ENCODE results near the gene RNU1-2.
A peak's percentile ranks its signal among the peaks of the same experiment; 100 is the strongest.
"Not testable (repeated sequence)": the region's sequence is repeated elsewhere in the genome, so short reads cannot be mapped to it uniquely, and the experiment has no call there.

Gene RNU1-2

DNA sequence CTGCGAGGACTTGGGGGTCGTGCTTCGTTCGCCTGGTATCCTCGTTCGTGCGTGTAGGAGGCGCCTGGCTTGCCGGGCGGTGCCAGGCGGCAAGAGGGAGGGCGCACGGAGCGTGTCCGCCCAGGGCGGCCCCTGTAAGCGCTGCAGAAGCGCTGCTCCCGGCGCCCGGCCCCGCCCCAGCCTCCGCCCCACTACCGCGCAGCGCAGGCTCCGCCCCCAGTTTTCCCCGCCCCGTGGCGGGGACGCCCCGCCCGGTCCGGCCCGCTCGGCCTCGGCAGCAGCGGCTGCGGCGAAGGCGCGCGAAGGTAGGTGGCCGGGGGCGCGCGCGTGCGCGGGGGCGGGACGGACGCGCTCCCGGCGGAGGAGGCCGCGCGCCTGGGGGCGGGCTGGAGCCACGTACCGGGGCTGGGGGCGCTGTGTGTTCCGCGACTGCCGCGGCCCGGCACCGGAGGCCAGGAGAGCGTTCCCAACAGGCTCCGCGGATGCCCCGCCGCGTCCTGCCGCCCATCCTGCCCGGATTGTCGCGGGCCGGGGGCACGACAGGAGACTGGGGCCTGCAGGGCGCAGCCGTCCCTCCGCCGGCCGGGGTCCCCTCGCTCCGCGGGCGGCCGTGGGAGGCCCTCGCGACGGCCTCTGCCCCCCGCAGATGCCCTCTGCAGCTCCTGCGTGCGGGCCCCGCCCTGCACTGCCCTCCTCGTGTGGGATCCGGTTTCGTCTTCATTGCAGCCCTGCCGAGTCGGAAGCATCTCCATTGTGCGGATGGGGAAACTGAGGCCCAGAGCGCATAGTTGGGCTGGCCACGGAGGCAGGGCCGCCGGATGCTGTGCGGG is 18.3 kb downstream of the RNU1-2 start:
- H3K4me3 ChIP-seq (IDR thresholded peaks at IDR 0.05; ENCODE audit: insufficient read depth, low read depth, low read length) = no peak overlapping the region
- peak overlapping the region; percentile 98 for H3K4me2 ChIP-seq
- H2AFZ ChIP-seq (ENCODE audit: low read depth) = peak overlapping the region; percentile 99
- H3K4me1 ChIP-seq (ENCODE audit: low read depth, poor library complexity, severe bottlenecking) = peaks cover 23% of the 10 kb centered on the region
- peaks cover 8% of the 10 kb centered on the region; the same call in 1 of the 2 replicates for H3K27me3 ChIP-seq (ENCODE audit: insufficient read depth, low read depth)
- TF ChIP-seq, protein P1, sequence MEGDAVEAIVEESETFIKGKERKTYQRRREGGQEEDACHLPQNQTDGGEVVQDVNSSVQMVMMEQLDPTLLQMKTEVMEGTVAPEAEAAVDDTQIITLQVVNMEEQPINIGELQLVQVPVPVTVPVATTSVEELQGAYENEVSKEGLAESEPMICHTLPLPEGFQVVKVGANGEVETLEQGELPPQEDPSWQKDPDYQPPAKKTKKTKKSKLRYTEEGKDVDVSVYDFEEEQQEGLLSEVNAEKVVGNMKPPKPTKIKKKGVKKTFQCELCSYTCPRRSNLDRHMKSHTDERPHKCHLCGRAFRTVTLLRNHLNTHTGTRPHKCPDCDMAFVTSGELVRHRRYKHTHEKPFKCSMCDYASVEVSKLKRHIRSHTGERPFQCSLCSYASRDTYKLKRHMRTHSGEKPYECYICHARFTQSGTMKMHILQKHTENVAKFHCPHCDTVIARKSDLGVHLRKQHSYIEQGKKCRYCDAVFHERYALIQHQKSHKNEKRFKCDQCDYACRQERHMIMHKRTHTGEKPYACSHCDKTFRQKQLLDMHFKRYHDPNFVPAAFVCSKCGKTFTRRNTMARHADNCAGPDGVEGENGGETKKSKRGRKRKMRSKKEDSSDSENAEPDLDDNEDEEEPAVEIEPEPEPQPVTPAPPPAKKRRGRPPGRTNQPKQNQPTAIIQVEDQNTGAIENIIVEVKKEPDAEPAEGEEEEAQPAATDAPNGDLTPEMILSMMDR (conservative IDR thresholded peaks at IDR 0.05; ENCODE audit: low read depth, low read length) = no peak
- peak overlapping the region; percentile 84 for H3K9ac ChIP-seq
- H3K27ac ChIP-seq = peak overlapping the region; percentile 62
- H3K36me3 ChIP-seq (ENCODE audit: insufficient read depth) = no peaks in the 10 kb centered on the region
- H4K20me1 ChIP-seq (ENCODE audit: insufficient read depth) = no peaks in the 10 kb centered on the region
- H3K79me2 ChIP-seq (ENCODE audit: insufficient read depth, low read depth) = no peaks in the 10 kb centered on the region

DNA sequence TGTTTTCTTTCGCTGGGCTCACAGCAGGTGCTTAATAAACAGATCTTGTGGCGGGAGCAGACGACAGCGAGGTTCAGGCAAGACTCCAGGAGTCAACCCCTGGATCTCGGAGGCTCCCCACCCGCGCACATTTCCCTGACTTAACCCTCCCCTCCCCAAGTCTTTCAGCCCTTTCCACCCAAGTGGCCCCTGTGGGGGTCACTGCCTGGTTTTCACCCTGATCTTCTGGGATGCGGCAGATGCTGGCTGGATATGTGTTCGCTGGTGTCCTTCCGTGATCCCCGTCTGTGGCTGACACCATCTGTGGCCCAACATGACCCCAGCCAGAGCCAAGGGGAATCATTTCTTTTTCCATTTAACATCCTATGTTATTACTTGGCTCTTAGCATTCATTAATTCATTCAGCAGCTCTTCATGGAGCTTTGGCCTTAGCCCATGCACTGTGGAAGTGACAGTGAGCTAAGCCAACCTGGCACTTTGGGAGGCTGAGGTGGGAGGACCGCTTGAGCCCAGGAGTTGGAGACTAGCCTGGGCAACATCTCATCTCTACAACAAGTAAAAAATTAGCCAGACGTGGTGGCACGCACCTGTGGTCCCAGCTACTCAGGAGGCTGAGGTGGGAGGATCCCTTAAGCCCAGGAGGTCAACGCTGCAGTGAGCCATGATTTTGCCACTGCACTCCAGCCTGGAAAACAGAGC is 19.3 kb downstream of the RNU1-2 start:
- not testable (repeated sequence) for H3K27me3 ChIP-seq (ENCODE audit: insufficient read depth, low read depth); H4K20me1 ChIP-seq (ENCODE audit: insufficient read depth); H3K4me3 ChIP-seq (IDR thresholded peaks at IDR 0.05; ENCODE audit: insufficient read depth, low read depth, low read length); H3K36me3 ChIP-seq (ENCODE audit: insufficient read depth); H3K79me2 ChIP-seq (ENCODE audit: insufficient read depth, low read depth)
- H3K27ac ChIP-seq = peak overlapping the region; percentile 62; the same call in 1 of the 2 replicates
- peak overlapping the region; percentile 84 for H3K9ac ChIP-seq
- H3K4me2 ChIP-seq = peak overlapping the region; percentile 78
- peak overlapping the region; percentile 83; the same call in 1 of the 2 replicates for H2AFZ ChIP-seq (ENCODE audit: low read depth)
- peaks cover 16% of the 10 kb centered on the region for H3K4me1 ChIP-seq (ENCODE audit: low read depth, poor library complexity, severe bottlenecking)

DNA sequence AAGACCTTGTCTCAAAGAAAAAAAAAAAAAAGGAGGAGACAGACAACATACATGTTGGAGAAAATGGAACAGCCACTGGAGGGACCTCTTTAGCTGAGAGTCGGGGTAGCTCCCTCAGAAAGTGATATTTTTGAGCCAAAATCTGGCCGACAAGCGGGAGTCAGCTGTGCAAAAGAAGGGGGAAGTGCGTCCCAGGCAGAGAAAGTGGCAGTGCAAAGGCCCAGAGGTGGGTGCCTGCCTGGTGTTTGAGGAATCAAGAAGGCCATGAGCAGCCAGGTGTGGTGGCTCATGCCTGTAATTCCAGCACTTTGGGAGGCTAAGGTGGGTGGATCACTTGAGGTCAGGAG is 19.8 kb downstream of the RNU1-2 start:
- Histone ChIP-seq H3K79me2 (ENCODE audit: insufficient read depth, low read depth) (no peaks in the 10 kb centered on the region), H3K27ac (no peak overlapping the region), H3K4me1 (ENCODE audit: low read depth, poor library complexity, severe bottlenecking) (peaks cover 15% of the 10 kb centered on the region), H3K36me3 (ENCODE audit: insufficient read depth) (no peaks in the 10 kb centered on the region), H3K4me3 (IDR thresholded peaks at IDR 0.05; ENCODE audit: insufficient read depth, low read depth, low read length) (no peak overlapping the region), H2AFZ (ENCODE audit: low read depth) (no peak overlapping the region), H4K20me1 (ENCODE audit: insufficient read depth) (no peaks in the 10 kb centered on the region), H3K27me3 (ENCODE audit: insufficient read depth, low read depth) (peaks cover 2% of the 10 kb centered on the region; the same call in 1 of the 2 replicates), H3K4me2 (peak overlapping the region; percentile 78; the same call in 1 of the 2 replicates), H3K9ac (no peak overlapping the region)
- TF ChIP-seq, protein P1 (conservative IDR thresholded peaks at IDR 0.05; ENCODE audit: low read depth, low read length) = 0 out of 2 replicates have a peak, but pooled peaks have one; percentile 15

DNA sequence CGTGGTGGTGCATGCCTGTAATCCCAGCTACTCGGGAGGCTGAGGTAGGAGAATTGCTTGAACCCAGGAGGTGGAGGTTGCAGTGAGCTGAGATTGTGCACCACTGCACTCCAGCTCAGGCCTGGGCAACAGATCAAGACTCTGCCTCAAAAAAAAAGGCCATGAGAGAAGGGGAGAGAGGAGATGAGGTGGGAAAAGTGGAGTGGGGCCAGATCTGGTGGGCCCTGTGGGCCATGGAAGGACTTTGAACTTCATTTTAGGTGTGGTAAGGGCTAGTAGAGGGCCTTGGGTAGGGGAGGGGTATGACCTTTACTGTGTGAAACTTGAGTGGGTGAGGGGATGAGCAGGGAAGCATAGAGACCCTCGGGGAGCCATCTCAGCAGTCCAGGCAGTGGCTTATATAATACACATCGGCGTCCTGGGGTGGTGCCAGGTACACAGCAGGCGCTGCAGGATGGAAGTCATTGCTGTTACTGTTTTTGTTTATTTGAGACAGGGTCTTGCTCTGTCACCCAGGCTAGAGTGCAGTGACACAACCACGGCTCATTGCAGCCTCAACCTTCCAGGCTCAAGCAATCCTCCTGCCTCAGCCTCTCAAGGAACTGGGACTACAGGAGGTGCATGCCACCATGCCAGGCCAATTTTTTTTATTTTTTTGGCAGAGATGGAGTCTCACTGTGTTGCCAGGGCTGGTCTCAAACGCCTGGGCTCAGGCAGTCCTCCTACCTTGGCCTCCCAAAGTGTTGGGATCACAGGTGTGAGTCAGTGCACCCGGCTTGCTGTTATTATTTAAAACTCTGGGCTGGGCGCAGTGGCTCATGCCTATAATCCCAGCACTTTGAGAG is 20.5 kb downstream of the RNU1-2 start:
- H2AFZ ChIP-seq (ENCODE audit: low read depth); H3K4me3 ChIP-seq (IDR thresholded peaks at IDR 0.05; ENCODE audit: insufficient read depth, low read depth, low read length); H4K20me1 ChIP-seq (ENCODE audit: insufficient read depth); H3K79me2 ChIP-seq (ENCODE audit: insufficient read depth, low read depth); H3K27ac ChIP-seq; H3K9ac ChIP-seq; H3K27me3 ChIP-seq (ENCODE audit: insufficient read depth, low read depth); H3K36me3 ChIP-seq (ENCODE audit: insufficient read depth); H3K4me2 ChIP-seq: not testable (repeated sequence)
- peaks cover 15% of the 10 kb centered on the region for H3K4me1 ChIP-seq (ENCODE audit: low read depth, poor library complexity, severe bottlenecking)

DNA sequence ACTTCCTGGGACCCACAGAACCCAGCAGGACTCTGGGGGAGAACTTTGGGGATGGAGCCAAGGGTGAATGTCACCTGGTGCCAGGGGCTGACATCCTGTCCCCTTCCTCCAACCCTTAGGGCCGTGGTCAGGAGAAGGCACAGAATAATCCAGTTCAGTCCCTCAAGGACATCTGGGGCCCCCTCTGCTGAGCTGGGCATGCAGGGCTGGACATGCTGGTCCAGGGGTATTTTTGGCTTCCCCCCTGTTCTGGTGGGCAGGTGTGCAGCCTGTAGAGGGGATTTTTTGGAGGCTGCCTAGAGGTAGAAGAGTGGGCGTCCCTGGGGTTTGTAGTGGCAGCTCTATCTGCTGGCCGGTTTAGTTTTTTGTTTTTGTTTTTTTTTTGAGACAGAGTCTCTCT is 22.6 kb downstream of the RNU1-2 start:
- no peak overlapping the region for H3K4me3 ChIP-seq (IDR thresholded peaks at IDR 0.05; ENCODE audit: insufficient read depth, low read depth, low read length)
- H3K9ac ChIP-seq = no peak overlapping the region
- TF ChIP-seq, protein P1 (conservative IDR thresholded peaks at IDR 0.05; ENCODE audit: low read depth, low read length) = no peak
- peaks cover 13% of the 10 kb centered on the region for H3K4me1 ChIP-seq (ENCODE audit: low read depth, poor library complexity, severe bottlenecking)
- no peaks in the 10 kb centered on the region for H3K79me2 ChIP-seq (ENCODE audit: insufficient read depth, low read depth)
- H4K20me1 ChIP-seq (ENCODE audit: insufficient read depth) = no peaks in the 10 kb centered on the region
- no peak overlapping the region for H3K27ac ChIP-seq
- no peaks in the 10 kb centered on the region for H3K36me3 ChIP-seq (ENCODE audit: insufficient read depth)
- 0 out of 2 replicates have a peak, but pooled peaks cover 1% of the 10 kb centered on the region for H3K27me3 ChIP-seq (ENCODE audit: insufficient read depth, low read depth)
- H3K4me2 ChIP-seq = no peak overlapping the region
- H2AFZ ChIP-seq (ENCODE audit: low read depth) = no peak overlapping the region

DNA sequence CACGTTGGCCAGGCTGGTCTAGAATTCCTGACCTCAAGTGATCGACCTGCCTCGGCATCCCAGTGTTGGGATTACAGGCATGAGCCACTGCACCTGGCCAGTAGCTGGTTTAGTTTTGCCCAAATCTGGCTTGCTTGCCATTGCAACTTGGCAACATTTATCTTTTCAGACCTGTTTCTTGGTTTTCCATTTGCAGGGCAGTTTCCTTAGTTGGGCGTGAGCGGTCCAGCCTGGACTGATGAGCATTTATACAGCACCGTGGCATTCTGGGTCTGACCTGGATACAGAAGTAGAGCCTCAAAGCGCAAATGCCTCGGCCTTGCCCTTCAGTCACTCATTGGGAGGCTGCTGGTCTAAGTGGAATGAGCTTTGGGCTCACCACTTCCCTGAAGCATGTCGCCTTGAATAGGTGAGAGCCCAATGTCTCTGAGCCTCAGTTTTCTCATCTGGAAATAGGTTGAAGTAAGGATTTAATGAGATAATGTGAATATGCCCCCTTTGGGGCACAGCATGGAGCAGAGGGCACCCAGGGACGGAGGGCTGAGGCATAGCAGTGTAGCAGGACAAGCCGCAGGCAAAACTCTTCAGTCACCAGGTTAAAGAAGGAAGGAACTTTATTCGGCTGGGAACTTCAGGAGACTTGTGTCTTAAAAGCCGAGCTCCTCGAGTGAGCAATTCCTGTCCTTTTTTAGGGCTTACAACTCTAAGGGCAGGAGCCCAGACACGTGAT is 23.3 kb downstream of the RNU1-2 start:
- H2AFZ ChIP-seq (ENCODE audit: low read depth); H3K4me2 ChIP-seq; H4K20me1 ChIP-seq (ENCODE audit: insufficient read depth); H3K27ac ChIP-seq; H3K79me2 ChIP-seq (ENCODE audit: insufficient read depth, low read depth); H3K4me3 ChIP-seq (IDR thresholded peaks at IDR 0.05; ENCODE audit: insufficient read depth, low read depth, low read length); H3K9ac ChIP-seq; H3K27me3 ChIP-seq (ENCODE audit: insufficient read depth, low read depth); H3K36me3 ChIP-seq (ENCODE audit: insufficient read depth): not testable (repeated sequence)
- H3K4me1 ChIP-seq (ENCODE audit: low read depth, poor library complexity, severe bottlenecking) = peaks cover 11% of the 10 kb centered on the region

Data from KMS-11 (cell line).